Measurements from ENCODE around the gene UCN. TPM values are rescaled to one million over a fixed set of nuclear protein-coding genes. Genes with fewer than 3 reads are reported as not detected.

The UCN gene
- total and polyA plus RNA-seq, 2 donors (not counting 3 experiments of a cell fraction or from before 2014, with no cell fraction given): 0.75 to 1.2 TPM

- Histone ChIP-seq H2AFZ (ENCODE audit: low read depth, low read length) (no peak overlapping the region), H4K20me1 (replicated peaks; ENCODE audit: control insufficient read depth, extremely low read depth, insufficient read depth, low read length) (no peaks in the 10 kb centered on the region), H3K79me2 (ENCODE audit: control insufficient read depth, insufficient read depth, low read length) (peaks cover 8% of the 10 kb centered on the region), H3K27ac (ENCODE audit: insufficient read depth, low read depth, low read length) (no peak overlapping the region), H3K4me2 (ENCODE audit: insufficient read depth, low read length) (no peak overlapping the region), H3K36me3 (ENCODE audit: control insufficient read depth in 2 of 2, extremely low read depth in 1 of 2, insufficient read depth in 2 of 2, low read length in 2 of 2) (peaks cover 10 to 22% of the 10 kb centered on the region in 2 experiments), H3K27me3 (ENCODE audit: control insufficient read depth in 2 of 2, insufficient read depth in 2 of 2, low read length in 2 of 2) (no peaks in the 10 kb centered on the region), H3K4me3 (replicated peaks in 1 of 3; ENCODE audit: insufficient read depth in 1 of 3, low read depth in 1 of 3, low read length in 3 of 3) (no peak overlapping the region), H3K9ac (replicated peaks; ENCODE audit: extremely low read depth, insufficient read depth, low read length) (no peak overlapping the region), H3K4me1 (ENCODE audit: control insufficient read depth, extremely low read depth, insufficient read depth, low read length) (peaks cover 26% of the 10 kb centered on the region), H3K9me3 (replicated peaks; ENCODE audit: control insufficient read depth, insufficient read depth, low read length) (no peaks in the 10 kb centered on the region), H3K9me1 (replicated peaks; ENCODE audit: control insufficient read depth, extremely low read depth, insufficient read depth, low read length) (no peaks in the 10 kb centered on the region)
- dilution Hi-C loops (cut with MboI; ENCODE audit: extremely low pct_ligation_motif_present, low sequenced_read_pairs) (no loop called here), intact Hi-C loops (cut with micrococcal nuclease) (no loop called here)
- no peak for DNase-seq (ENCODE audit: low read depth, low spot score)
- POLR2A ChIA-PET: no interaction called here
- no peak for FAIRE-seq
- no peak for TF ChIP-seq FOS (IDR thresholded peaks at IDR 0.05; ENCODE audit: borderline replicate concordance, insufficient read depth, low read length)
- TF ChIP-seq MYC (IDR thresholded peaks at IDR 0.05; ENCODE audit: low read depth, low read length): no peak
- no peak for TF ChIP-seq POLR2A (IDR thresholded peaks at IDR 0.05; ENCODE audit: low read depth, low read length)
- TF ChIP-seq JUN (IDR thresholded peaks at IDR 0.05; ENCODE audit: borderline replicate concordance, insufficient read depth, insufficient read length, low read depth): no peak
- no peak for TF ChIP-seq MAX (IDR thresholded peaks at IDR 0.05; ENCODE audit: insufficient read depth, insufficient read length)
- no peak for TF ChIP-seq CTCF (IDR thresholded peaks at IDR 0.05; ENCODE audit: extremely low read depth in 1 of 2, insufficient read depth in 1 of 2, low read depth in 1 of 2, low read length in 2 of 2)
- TF ChIP-seq EZH2 (IDR thresholded peaks at IDR 0.05; ENCODE audit: borderline replicate concordance, low read depth, low read length, severe bottlenecking): no peak
- no peak for TF ChIP-seq POLR2AphosphoS5 (IDR thresholded peaks at IDR 0.05; ENCODE audit: insufficient read depth, low read depth, low read length)
- CTCF ChIA-PET: interaction anchor here (0.9 kb wide), 1 partner anchor 12 kb away, joined by 3 read pairs; no protein-coding TSS in a partner anchor
- no TSS peak for BruUV-seq (replicated peaks)
Observed at GRCh38 chr2:27324720-27325119, 16.5 kb upstream of the UCN start.

Measured in endothelial cell of umbilical vein (primary cell).